Cardiac muscle cell (in vitro differentiated cells and primary cell): ENCODE data around the gene SP3. TPM values are rescaled to one million over a fixed set of nuclear protein-coding genes. Genes with fewer than 3 reads are reported as not detected.
A peak's percentile ranks its signal among the peaks of the same experiment; 100 is the strongest.

Source experiments
- DNase-seq, 2 donors: peaks; one replicate each; pipeline versions ENCODE4 v3.0.0 to v3.0.0-alpha.2; 2010 to 2017; ENCODE audit warnings: low read depth in 1 of 2, low spot score in 1 of 2
- H3K27ac ChIP-seq: fragments of 200-600 bp; sonication (generic); 2 replicates; pipeline ENCODE4 v1.5.1; 2016
- H3K27me3 ChIP-seq: fragments of 200-600 bp; sonication (generic); 2 replicates; pipeline ENCODE4 v1.6.0; 2016; ENCODE audit warnings: control low read depth
- H3K36me3 ChIP-seq: fragments of 200-600 bp; sonication (generic); 2 replicates; pipeline ENCODE4 v1.5.1; 2016; ENCODE audit warnings: control low read depth
- H3K4me1 ChIP-seq: fragments of 200-600 bp; sonication (generic); 2 replicates; pipeline ENCODE4 v1.8.1; 2017; ENCODE audit warnings: low read depth, mild to moderate bottlenecking, mixed run types
- H3K4me3 ChIP-seq: fragments of 200-600 bp; sonication (generic); 2 replicates; pipeline ENCODE4 v1.5.1; 2016; ENCODE audit warnings: mild to moderate bottlenecking
- H3K9me3 ChIP-seq: fragments of 200-600 bp; sonication (generic); 2 replicates; pipeline ENCODE4 v1.5.1; 2017; ENCODE audit warnings: low read depth, mild to moderate bottlenecking, control low read depth
- CTCF ChIP-seq: IDR thresholded peaks from 2 replicates; pipeline ENCODE4 v1.5.1; 2012; ENCODE audit warnings: low read depth, mild to moderate bottlenecking, low read length
- polyA plus RNA-seq: library from polyadenylated mRNA; unstranded; fragments of >200 nt; fragmentation: Nextera tagmentation; extraction: Ambion mirVana; gene quantifications from 2 replicates; pipeline ENCODE4 v1.2.1, GENCODE V29; 2016
- total RNA-seq: library from RNA; depleted of rRNA; stranded (reverse); fragments of >200 nt; gene quantifications from 2 replicates; pipeline ENCODE4 v1.2.3, GENCODE V29; 2016

SP3 gene
- total and polyA plus RNA-seq, 2 experiments from 2014 or later, result 36.0 to 164 TPM

GRCh38 chr2:173972636-173973035, 7.5 kb upstream of the SP3 start:
- Histone ChIP-seq H3K4me3 (no peak overlapping the region), H3K4me1 (peaks cover 9% of the 10 kb centered on the region), H3K27me3 (no peaks in the 10 kb centered on the region), H3K27ac (no peak overlapping the region), H3K9me3 (no peaks in the 10 kb centered on the region), H3K36me3 (no peaks in the 10 kb centered on the region)
- no peak for DNase-seq
- no peak for TF ChIP-seq CTCF

GRCh38 chr2:173972165-173972564, 7.0 kb upstream of the SP3 start:
- H3K27ac ChIP-seq, result no peak overlapping the region
- H3K4me3 ChIP-seq, result no peak overlapping the region
- H3K9me3 ChIP-seq, result no peaks in the 10 kb centered on the region
- TF ChIP-seq CTCF, result no peak
- peaks cover 9% of the 10 kb centered on the region for H3K4me1 ChIP-seq
- H3K27me3 ChIP-seq, result no peaks in the 10 kb centered on the region
- H3K36me3 ChIP-seq, result no peaks in the 10 kb centered on the region
- DNase-seq, result no peak

- no peak for TF ChIP-seq CTCF
- no peak for DNase-seq
- H3K9me3 ChIP-seq, result no peaks in the 10 kb centered on the region
- H3K4me3 ChIP-seq, result no peak overlapping the region
- H3K4me1 ChIP-seq, result peaks cover 9% of the 10 kb centered on the region
- no peaks in the 10 kb centered on the region for H3K27me3 ChIP-seq
- peak overlapping the region; percentile 44 for H3K27ac ChIP-seq
- H3K36me3 ChIP-seq, result no peaks in the 10 kb centered on the region
Observed at GRCh38 chr2:173970516-173970924, 5.3 kb upstream of the SP3 start.

GRCh38 chr2:173969886-173970285, 4.7 kb upstream of the SP3 start:
- Histone ChIP-seq H3K4me3 (no peak overlapping the region), H3K36me3 (no peaks in the 10 kb centered on the region), H3K9me3 (no peaks in the 10 kb centered on the region), H3K27me3 (no peaks in the 10 kb centered on the region), H3K27ac (no peak overlapping the region), H3K4me1 (peaks cover 9% of the 10 kb centered on the region)
- TF ChIP-seq CTCF, result no peak
- no peak for DNase-seq

GRCh38 chr2:173968551-173968950, 3.4 kb upstream of the SP3 start:
- DNase-seq, result no peak
- no peak overlapping the region for H3K4me3 ChIP-seq
- TF ChIP-seq CTCF, result no peak
- no peaks in the 10 kb centered on the region for H3K36me3 ChIP-seq
- no peaks in the 10 kb centered on the region for H3K9me3 ChIP-seq
- peaks cover 9% of the 10 kb centered on the region for H3K4me1 ChIP-seq
- no peaks in the 10 kb centered on the region for H3K27me3 ChIP-seq
- H3K27ac ChIP-seq, result no peak overlapping the region
